ENCODE results near the gene MTX1.
"Not testable (repeated sequence)": the region's sequence is repeated elsewhere in the genome, so short reads cannot be mapped to it uniquely, and the experiment has no call there.

GRCh38 chr1:155220211-155220965, 11.9 kb downstream of the MTX1 start:
- TF ChIP-seq CTCF (IDR thresholded peaks at IDR 0.05 in 2 of 3, conservative IDR thresholded peaks at IDR 0.05 in 1 of 3; ENCODE audit: borderline replicate concordance in 1 of 3, insufficient read depth in 1 of 3, low read depth in 2 of 3, low read length in 2 of 3); TCF7L2 (IDR thresholded peaks at IDR 0.05; ENCODE audit: borderline replicate concordance, extremely low read depth, insufficient read depth, insufficient read length); YY1 (IDR thresholded peaks at IDR 0.05; ENCODE audit: extremely low read depth, insufficient replicate concordance, low read depth, low read length); POLR2A (IDR thresholded peaks at IDR 0.05; ENCODE audit: borderline replicate concordance, extremely low read depth, insufficient read depth, insufficient read length); SP1 (IDR thresholded peaks at IDR 0.05; ENCODE audit: low read depth); REST (IDR thresholded peaks at IDR 0.05; ENCODE audit: low read depth); RAD21 (IDR thresholded peaks at IDR 0.05; ENCODE audit: low read depth); SIN3A (IDR thresholded peaks at IDR 0.05; ENCODE audit: low read depth); SRF (IDR thresholded peaks at IDR 0.05; ENCODE audit: low read depth); EZH2phosphoT487 (IDR thresholded peaks at IDR 0.05; ENCODE audit: borderline replicate concordance); EZH2 (IDR thresholded peaks at IDR 0.05); CBX3 (IDR thresholded peaks at IDR 0.05; ENCODE audit: low read depth); ZFX (IDR thresholded peaks at IDR 0.05): not testable (repeated sequence)
- TF ChIP-seq, protein P1, sequence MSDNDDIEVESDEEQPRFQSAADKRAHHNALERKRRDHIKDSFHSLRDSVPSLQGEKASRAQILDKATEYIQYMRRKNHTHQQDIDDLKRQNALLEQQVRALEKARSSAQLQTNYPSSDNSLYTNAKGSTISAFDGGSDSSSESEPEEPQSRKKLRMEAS (IDR thresholded peaks at IDR 0.05), result not testable (repeated sequence)
